AG20443 (cell line): ENCODE results near the gene TRIOBP.
A peak's percentile ranks its signal among the peaks of the same experiment; 100 is the strongest.

Source experiments
- DNase-seq: peaks from one replicate; pipeline ENCODE4 v3.0.0; 2012; ENCODE audit warnings: low spot score, mixed read lengths

The TRIOBP gene

GRCh38 chr22:37669586-37669985 is 27.3 kb upstream of the TRIOBP start:
- peak; percentile 56 for DNase-seq

GRCh38 chr22:37672206-37672919 is 24.5 kb upstream of the TRIOBP start:
- no peak for DNase-seq

DNA sequence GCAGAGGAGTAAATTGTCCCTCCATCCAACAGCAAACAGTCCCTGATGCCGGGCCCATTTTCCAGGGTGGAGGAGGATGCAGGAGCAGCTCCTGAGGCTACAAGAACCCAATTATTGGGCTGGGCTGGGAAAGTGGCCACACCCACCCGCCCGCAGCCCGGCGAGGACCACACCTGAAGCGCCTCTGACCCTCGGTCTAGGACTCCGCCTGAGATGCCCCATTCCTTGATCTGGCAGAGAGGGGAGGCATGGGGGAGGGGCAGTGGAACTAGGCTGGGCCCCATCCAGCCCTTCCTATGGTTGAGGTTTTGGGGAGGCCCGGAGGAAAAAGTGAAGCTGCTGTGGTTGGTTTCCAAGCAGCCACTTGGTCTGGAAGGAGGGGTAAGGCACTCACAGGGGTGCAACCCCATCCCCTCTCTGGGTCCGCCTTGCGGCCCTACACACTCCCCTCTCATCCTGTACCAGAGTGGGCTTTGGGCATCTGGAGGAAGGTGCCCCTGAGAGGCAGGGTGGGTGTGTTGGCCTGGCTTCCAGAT is 23.9 kb upstream of the TRIOBP start:
- DNase-seq, result no peak

DNA sequence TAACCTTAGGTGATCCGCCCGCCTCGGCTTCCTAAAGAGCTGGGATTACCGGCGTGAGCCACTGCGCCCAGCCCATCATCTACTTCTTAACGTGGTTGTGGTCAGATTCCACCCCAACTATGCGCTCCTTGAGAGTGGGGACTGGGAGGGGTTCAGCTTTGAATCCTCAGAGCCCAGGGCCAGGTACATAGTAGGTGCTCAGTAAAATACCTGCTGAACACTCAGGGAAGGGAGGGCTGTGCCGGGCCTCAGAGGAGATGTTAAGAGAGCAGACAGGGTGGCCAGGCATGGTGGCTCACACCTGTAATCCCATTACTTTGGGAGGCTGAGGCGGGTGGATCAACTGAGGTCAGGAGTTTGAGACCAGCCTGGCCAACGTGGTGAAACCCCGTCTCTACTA is 22.6 kb upstream of the TRIOBP start:
- DNase-seq, result no peak

- peak; percentile 96 for DNase-seq
Measured at GRCh38 chr22:37674951-37675929, 21.6 kb upstream of the TRIOBP start, which contains the start of gene LGALS1. TSS of gene LGALS1 (plus strand) at chr22:37675636. CDS start at chr22:37675703, 67 bp downstream.

DNA sequence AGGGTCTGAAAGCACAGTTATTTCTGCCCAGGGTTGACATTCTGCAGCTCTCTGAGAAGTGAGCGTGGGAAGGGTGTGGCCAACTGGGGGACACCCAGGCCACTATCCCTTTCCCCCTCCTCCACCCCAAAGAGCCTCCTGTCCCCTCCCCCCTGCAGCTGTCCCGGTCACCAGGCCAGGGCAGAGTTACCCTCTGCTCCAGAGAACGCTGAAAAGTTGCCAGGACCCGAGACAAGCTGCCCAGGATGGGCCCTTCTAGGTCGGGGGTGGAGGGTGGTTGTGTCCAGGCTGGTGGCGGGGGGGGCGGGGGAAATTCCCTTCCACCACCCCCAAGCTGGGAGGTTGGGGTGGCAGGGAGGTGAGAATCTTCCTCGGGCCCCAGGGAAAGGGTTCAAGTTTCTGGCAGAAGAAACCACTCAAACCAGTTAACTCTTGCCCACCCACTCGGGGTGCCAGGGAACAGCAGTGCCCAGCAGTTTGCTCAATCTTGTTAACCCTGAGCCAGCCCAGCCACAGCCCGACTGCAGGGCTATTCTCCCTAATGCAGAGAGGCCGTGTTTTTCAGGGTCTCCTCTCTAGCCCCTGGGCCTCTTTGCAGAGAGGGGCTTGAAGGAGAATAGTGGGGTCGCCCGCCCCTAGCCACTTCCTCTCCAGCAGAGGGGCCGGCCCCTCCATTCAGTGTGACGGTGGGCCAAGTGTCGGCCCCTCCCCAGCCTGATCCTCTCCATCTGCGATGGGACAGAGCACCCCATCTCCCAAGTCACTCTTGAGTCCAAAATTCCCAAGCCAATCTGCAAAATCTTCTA is 20.7 kb upstream of the TRIOBP start:
- DNase-seq, result peak; percentile 5

DNA sequence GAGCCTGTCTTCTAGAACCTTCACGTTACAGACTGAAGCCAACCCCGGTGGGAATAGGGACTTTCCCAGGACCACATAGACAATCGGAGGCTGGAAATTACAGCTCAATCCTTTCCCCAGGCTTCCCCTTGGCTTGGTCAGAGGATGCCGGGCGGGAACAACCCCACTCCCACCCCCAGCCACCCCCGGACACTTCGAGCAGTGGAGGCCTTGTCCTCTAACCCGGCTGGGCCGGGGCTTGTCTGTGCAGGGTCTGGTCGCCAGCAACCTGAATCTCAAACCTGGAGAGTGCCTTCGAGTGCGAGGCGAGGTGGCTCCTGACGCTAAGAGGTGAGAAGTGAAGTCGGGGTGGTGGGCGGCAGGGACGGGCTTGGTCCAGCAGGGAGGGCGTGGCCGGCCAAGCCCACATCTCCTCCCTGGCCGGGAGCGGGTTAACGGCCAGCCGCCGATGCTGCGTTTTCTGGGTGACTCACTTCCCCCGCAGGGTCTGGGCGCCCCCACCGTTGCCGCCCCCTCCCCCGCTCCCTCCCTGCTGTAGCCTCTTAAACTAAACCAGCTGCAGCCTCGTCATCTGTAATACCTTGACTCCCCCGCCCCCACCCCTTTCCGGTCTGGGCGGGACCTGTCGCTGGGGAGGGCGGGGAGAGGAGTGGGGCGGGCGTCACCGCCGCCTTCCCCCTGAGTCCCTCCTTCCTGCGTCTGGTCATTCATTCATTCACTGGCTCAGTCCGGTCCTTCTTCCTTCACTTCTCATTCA is 19.9 kb upstream of the TRIOBP start:
- DNase-seq, result peak; percentile 86

GRCh38 chr22:37677493-37677974 is 19.3 kb upstream of the TRIOBP start:
- DNase-seq, result no peak

GRCh38 chr22:37678372-37678771 is 18.5 kb upstream of the TRIOBP start:
- DNase-seq, result no peak

DNA sequence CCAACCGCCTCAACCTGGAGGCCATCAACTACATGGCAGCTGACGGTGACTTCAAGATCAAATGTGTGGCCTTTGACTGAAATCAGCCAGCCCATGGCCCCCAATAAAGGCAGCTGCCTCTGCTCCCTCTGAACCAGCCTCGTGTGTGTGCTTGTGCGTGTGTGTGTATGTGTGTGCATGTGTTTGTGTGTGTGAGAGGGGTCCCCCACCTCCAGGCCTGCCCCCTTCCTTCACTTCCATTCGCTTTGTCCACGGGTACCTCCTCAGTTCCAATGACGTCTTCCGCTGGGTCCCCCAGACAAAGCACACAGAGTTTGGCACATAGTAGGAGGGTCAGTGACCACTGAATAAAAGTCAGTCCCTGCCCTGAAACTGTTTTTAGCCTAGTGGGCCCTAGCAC is 17.2 kb upstream of the TRIOBP start:
- no peak for DNase-seq

- DNase-seq, result no peak
Measured at GRCh38 chr22:37680191-37680851, 16.5 kb upstream of the TRIOBP start.

GRCh38 chr22:37681001-37681424 is 15.8 kb upstream of the TRIOBP start:
- DNase-seq, result no peak

DNA sequence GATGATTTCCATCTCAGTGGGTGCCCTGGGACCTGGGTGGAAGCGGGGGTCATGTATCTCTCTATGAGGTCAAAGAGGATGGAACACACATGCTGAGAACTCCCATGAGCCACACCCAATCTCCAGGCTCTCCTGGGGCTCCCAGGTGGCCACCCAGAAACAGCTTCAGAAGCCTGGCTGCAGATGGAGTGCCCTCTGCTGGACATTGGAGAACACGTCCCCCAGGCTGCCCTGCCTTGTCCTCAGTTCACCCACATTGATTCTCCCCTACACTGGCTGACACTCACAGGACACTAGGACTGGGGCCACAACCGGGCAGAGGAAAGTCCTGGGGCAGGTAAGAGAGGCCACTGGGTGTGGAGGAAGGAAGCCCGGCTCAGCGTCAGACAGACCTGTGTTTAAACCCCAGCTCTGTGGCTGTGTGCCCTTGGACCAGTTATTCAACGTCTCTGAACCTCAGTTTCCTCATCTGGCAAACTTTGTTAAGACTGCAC is 15.2 kb upstream of the TRIOBP start:
- peak; percentile 83 for DNase-seq

- DNase-seq, result no peak
Measured at GRCh38 chr22:37684803-37685615, 11.8 kb upstream of the TRIOBP start.

DNA sequence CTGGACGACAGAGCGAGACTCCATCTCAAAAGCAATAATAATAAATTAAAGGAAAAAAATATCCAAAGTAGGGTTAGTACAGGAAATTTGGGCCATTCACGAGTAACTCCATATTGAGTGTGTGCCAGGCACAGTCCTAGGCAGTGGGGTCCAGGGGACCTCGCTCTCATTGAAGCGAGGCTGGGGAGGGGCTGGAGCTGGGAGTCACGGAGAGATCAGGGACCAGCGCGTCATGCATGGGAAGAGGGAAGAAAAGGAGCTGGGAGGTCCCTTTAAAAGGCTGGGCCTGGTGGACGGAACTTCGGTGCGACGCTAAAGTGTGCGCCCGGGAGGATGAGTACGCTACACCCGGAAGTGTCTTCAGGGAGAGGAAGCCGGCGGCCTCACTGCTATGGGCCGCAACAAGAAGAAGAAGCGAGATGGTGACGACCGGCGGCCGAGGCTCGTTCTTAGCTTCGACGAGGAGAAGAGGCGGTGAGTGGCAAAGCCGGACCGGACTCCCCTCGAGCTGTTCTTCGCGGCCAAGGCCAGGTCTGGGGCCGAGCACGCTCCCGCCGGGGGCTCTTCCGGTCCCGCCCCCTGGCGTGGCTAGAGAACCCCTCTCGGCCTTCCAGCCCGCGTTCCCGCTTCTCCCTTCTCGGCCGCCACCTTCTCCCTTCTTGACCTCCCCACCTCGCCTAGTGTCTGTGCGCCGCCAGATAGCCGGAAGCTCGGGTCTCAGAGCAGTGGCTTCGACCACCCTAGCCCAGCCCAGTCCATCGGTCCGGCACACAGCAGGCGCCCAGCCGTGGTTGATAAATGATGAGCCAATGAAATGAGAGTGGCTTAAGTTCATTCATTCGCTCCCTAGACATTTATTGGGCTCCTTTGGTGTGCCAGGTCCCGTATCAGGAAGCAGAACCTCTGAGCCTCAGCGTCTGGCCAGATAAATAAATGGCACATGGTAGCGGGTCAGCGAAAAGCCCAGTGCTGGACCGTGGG is 10.6 kb upstream of the TRIOBP start, which contains the start of gene NOL12:
Gene NOL12 (plus strand): TSS at position 342 of the 981 bp plus-strand sequence. CDS start 50 bp downstream, at position 392.
- peak; percentile 87 for DNase-seq

- no peak for DNase-seq
Measured at GRCh38 chr22:37690407-37690806, 6.4 kb upstream of the TRIOBP start.

DNA sequence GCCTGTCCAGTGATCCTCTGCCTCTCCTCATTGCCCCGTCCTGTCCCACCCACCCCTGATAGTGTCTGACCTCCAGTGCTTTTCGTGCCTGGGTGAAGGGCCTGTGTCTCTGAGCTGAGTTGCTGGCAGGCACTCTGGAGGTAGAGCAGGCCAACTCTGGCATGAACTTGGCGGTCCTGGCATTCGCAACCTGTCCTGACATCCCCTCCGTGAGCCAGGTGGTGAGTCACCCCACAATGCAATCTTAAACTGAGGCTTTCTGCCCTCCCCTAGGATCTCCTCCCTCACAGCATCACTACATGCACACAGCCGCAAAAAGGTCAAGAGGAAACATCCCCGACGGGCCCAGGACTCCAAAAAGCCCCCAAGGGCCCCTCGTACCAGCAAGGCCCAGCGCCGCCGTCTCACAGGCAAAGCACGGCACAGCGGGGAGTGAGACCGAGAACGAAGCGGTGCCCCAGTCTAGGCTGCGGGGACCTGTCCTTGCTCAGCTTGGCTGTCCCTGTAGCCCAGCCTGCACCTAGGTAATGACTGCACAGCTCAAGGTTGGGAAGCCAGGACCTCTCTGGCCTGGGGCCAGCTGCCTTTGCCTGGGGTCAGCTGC is 5.8 kb upstream of the TRIOBP start:
- DNase-seq, result no peak
